PC-9 (cell line): ENCODE data around the gene CCNL1.

Source experiments
- CTCF ChIP-seq: fragments of 200-600 bp; sonication (generic); conservative IDR thresholded peaks from 2 replicates; pipeline ENCODE4 v1.6.1; 2017; ENCODE audit warnings: mixed run types, antibody characterized with exemption, mild to moderate bottlenecking, moderate library complexity
- EZH2 ChIP-seq: fragments of 200-600 bp; sonication (generic); IDR thresholded peaks from 2 replicates; pipeline ENCODE4 v1.8.0; 2017; ENCODE audit warnings: antibody characterized with exemption, low read depth

- TF ChIP-seq CTCF, result no peak
- TF ChIP-seq EZH2, result no peak
These were observed at the start of gene CCNL1 for GRCh38 chr3:157159762-157160657.
